Retinal pigment epithelial cell (primary cell): Measurements from ENCODE around the gene NFATC2IP.
"Not testable (repeated sequence)": the region's sequence is repeated elsewhere in the genome, so short reads cannot be mapped to it uniquely, and the experiment has no call there.

Experiments
- DNase-seq: peaks from one replicate; pipeline ENCODE4 v3.0.0-alpha.2; 2010; ENCODE audit warnings: low read depth
- H3K4me3 ChIP-seq: 2 replicates; pipeline ENCODE4 v1.5.1; 2011; ENCODE audit warnings: mild to moderate bottlenecking, low read length, control low read depth, moderate library complexity
- TF ChIP-seq, protein P1 (sequence below): conservative IDR thresholded peaks from 2 replicates; pipeline ENCODE4 v1.5.1; 2011; ENCODE audit warnings: low read depth, low read length, control low read depth, inconsistent platforms

NFATC2IP gene

DNA sequence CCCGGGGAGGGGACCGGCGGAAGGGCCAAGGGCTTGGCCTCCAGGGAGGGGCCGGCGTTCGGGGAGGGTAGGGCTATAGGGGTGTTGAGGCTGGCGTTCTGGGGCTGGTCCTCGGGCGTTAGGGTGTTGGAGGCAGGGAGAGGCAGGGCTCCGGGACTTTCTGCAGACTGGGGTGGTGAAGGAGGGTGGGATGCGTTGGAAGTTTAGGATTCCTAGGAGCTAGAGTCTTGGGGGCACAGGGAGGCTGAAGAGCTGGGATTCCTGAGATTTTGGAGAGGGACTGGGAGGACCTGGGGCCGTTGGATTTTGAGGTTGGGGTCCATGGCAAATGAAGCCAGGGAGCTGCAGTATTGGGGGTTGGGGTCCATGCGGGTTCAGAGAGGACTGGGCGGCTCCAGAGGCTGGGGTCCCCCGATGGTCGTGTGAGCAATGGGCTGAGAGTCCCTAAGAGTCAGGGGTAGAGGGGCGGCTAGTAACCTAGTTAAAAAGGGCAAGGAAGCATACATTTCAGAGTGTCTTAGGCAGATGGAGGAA lies 740 bp downstream of the NFATC2IP start:
- TF ChIP-seq, protein P1, sequence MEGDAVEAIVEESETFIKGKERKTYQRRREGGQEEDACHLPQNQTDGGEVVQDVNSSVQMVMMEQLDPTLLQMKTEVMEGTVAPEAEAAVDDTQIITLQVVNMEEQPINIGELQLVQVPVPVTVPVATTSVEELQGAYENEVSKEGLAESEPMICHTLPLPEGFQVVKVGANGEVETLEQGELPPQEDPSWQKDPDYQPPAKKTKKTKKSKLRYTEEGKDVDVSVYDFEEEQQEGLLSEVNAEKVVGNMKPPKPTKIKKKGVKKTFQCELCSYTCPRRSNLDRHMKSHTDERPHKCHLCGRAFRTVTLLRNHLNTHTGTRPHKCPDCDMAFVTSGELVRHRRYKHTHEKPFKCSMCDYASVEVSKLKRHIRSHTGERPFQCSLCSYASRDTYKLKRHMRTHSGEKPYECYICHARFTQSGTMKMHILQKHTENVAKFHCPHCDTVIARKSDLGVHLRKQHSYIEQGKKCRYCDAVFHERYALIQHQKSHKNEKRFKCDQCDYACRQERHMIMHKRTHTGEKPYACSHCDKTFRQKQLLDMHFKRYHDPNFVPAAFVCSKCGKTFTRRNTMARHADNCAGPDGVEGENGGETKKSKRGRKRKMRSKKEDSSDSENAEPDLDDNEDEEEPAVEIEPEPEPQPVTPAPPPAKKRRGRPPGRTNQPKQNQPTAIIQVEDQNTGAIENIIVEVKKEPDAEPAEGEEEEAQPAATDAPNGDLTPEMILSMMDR = no peak
- H3K4me3 ChIP-seq = peak overlapping the region; percentile 84
- no peak for DNase-seq

DNA sequence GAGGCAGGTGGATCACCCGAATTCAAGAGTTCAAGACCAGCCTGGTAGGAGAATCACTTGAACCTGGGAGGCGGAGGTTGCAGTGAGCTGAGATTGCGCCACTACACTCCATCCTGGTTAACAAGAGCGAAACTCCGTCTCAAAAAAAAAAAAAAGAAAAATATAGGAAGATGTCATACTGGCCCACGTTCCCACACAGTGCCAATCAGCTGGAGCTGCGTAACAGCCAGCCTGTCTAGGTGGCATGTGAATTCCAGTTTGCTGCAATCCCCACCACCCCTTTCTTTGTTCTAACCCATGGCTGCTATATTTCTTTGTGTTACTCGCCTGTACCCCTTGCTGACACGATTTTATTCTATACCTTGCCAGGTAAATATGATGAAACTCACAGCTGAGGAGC lies 7.5 kb downstream of the NFATC2IP start:
- no peak for DNase-seq
- TF ChIP-seq, protein P1 = no peak
- H3K4me3 ChIP-seq = no peak overlapping the region

DNA sequence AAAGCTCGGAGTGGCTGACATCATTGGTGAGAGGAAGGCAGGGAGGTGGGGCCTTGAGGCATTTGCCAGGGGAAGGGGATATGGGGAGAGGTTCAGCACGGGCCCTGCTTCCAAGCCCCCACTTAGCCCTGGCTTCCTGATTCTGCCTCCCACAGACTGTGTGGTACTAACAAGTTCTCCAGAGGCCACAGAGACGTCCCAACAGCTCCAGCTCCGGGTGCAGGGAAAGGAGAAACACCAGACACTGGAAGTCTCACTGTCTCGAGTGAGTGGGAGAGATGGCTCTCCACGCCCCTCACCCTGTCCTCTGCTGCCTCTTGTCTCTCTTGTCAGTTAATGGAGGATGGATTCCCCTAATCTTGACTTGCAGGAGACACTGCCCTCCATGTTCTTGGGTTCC lies 8.1 kb downstream of the NFATC2IP start:
- TF ChIP-seq, protein P1 = no peak
- no peak overlapping the region for H3K4me3 ChIP-seq
- DNase-seq = no peak

DNA sequence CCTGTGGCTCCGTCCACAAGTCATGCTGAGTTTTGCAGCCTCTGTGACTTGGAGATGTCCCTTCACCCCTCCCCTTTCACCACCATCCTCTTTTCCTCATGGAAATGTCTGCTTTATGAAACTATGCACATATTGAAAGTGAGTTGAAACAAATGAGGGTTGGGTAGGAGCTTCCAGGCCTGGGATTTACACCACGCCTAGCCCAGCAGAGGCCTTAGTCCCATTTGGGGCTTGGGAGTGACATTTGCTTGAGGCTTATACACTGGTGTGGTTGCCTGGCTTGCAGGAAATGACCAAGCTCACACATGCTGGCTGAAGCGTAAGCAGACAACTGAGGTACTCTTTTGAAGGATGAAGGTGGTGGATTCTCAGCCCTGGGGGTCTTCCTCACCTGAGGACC lies 13.3 kb downstream of the NFATC2IP start:
- no peak for DNase-seq
- H3K4me3 ChIP-seq = no peak overlapping the region
- TF ChIP-seq, protein P1 = no peak

DNA sequence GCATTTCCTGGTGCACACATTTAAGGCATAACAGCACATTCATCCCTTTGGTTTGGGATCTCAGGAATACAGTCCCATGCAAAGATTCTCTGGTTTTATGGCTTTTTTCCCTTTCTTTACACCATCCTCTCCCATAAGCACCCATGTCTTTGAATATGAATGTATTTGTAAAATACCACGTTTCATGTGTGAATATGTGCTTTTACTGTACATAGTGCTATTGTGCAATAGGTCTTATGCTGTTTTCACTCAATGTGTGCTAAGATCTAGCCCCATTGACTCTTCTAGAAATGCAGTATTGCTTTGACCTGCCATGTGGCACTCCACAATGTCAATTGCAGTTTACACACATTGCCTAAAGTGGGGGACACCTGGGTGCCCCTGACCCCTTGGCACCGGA lies 13.8 kb downstream of the NFATC2IP start:
- TF ChIP-seq, protein P1 = no peak
- no peak for DNase-seq
- H3K4me3 ChIP-seq = no peak overlapping the region

DNA sequence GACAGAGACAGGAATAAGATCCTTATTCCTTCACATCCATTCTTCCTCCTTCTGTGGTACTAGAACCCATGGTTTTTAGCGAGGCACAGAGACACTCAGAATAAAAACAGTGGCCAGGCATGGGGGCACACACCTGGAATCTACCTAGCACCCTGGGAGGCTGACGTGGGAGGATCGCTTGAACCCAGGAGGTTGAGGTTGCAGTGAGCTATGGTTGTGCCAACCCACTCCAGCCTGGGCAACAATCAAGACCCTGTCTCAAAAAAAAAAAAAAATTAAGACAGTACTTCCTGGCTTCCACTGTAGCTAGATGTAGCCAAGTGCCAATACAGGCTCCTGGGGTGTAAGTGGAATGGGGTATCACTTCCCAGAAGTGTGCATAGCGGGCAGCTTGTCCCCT lies 16.4 kb downstream of the NFATC2IP start:
- TF ChIP-seq, protein P1 = no peak
- no peak for DNase-seq
- no peak overlapping the region for H3K4me3 ChIP-seq

DNA sequence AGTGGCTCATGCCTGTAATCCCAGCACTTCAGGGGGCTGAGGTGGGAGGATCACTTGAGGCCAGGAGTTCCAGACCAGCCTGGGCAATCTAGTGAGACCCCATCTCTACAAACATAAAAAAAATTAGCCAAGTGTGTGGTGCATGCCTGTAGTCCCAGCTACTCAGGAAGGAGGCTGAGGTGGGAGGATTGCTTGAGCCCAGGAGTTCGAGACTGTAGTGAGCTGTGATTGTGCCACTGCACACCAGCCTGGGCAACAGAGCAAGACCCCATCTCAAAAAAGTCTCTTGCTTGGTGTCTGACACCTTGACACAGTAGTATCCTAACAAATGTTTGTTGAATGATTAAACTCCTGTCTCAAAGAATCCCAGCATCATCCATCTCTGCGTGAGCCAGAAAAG lies 19.0 kb downstream of the NFATC2IP start:
- not testable (repeated sequence) for DNase-seq, H3K4me3 ChIP-seq

DNA sequence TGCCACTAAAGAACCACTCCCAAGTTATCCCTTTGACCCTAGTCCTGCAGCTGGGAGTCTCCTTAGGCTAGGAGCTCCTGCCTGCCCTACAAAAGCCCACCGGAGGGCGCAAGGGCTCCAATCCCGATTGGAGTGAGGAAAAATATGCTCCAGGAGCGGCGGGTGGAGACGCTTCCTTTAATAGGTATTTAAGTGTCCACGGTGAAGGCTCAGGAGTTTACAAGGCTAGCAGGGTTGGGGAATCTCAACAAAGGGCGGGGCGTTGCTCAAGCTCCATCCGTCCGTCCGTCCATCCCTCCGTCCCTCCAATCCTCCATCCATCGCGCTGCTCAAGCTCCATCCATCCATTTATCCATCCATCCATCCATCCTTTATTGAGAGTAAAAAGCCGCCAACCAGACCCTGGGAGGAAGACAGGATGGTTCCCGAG lies 23.3 kb downstream of the NFATC2IP start:
- TF ChIP-seq, protein P1 = peak; percentile 87
- H3K4me3 ChIP-seq = peak overlapping the region; percentile 93
- peak; percentile 34 for DNase-seq
